Activated CD4-positive, alpha-beta memory T cell treated with anti-CD3 and anti-CD28 coated beads for 36 hours (primary cell): ENCODE measurements around the gene XIRP2. TPM values are rescaled to one million over a fixed set of nuclear protein-coding genes. Genes with fewer than 3 reads are reported as not detected.

Source experiments
- CTCF ChIA-PET: fragments of 350-600 bp; sonication (Branson Sonifier 250); formaldehyde crosslinking; loops from one replicate; lab custom pipeline; 2021; ENCODE audit warnings: antibody characterized with exemption, inconsistent platforms; lab: Charles Lee
- POLR2A ChIA-PET: fragments of 350-600 bp; sonication (Branson Sonifier 250); formaldehyde crosslinking; loops from one replicate; lab custom pipeline; 2021; ENCODE audit warnings: antibody characterized with exemption; lab: Charles Lee
- DNase-seq: peaks from one replicate; pipeline ENCODE4 v3.0.0-alpha.2; 2020
- H3K27ac Mint-ChIP-seq: one replicate; pipeline ENCODE4 v1.8.0; 2021; ENCODE audit warnings: mixed read lengths
- H3K27me3 Mint-ChIP-seq: one replicate; pipeline ENCODE4 v1.8.0; 2021; ENCODE audit warnings: mixed read lengths
- H3K36me3 Mint-ChIP-seq: one replicate; pipeline ENCODE4 v1.8.0; 2021; ENCODE audit warnings: mixed read lengths
- H3K4me1 Mint-ChIP-seq: one replicate; pipeline ENCODE4 v1.8.0; 2021; ENCODE audit warnings: low read depth, mixed read lengths
- H3K4me3 Mint-ChIP-seq: one replicate; pipeline ENCODE4 v1.8.0; 2021; ENCODE audit warnings: mild to moderate bottlenecking, mixed read lengths
- H3K9me3 Mint-ChIP-seq: one replicate; pipeline ENCODE4 v1.8.0; 2021; ENCODE audit warnings: mixed read lengths
- intact Hi-C: fragments of 100-400 bp; cut with micrococcal nuclease; formaldehyde crosslinking; loops from one replicate; pipeline ENCODE4 v1.15.1; 2023
- total RNA-seq, 2 experiments: library from RNA; stranded (reverse); gene quantifications; one replicate each; pipeline ENCODE4 v1.2.3, GENCODE V29; 2021

XIRP2 gene
- total RNA-seq, 2 experiments from 2014 or later, result not detected

GRCh38 chr2:166944909-166945308 is 56.6 kb downstream of the XIRP2 start:
- ChIA-PET POLR2A (no interaction called here), CTCF (no interaction called here)
- no peak overlapping the region for H3K4me3 Mint-ChIP-seq
- no peaks in the 10 kb centered on the region for H3K27me3 Mint-ChIP-seq
- intact Hi-C loops, result no loop called here
- H3K4me1 Mint-ChIP-seq, result no peaks in the 10 kb centered on the region
- DNase-seq, result no peak
- H3K36me3 Mint-ChIP-seq, result no peaks in the 10 kb centered on the region
- no peak overlapping the region for H3K27ac Mint-ChIP-seq
- no peaks in the 10 kb centered on the region for H3K9me3 Mint-ChIP-seq

GRCh38 chr2:166957686-166958085 is 69.4 kb downstream of the XIRP2 start:
- H3K27me3 Mint-ChIP-seq, result no peaks in the 10 kb centered on the region
- CTCF ChIA-PET, result no interaction called here
- no peaks in the 10 kb centered on the region for H3K36me3 Mint-ChIP-seq
- no peak for DNase-seq
- H3K27ac Mint-ChIP-seq, result no peak overlapping the region
- no peaks in the 10 kb centered on the region for H3K4me1 Mint-ChIP-seq
- POLR2A ChIA-PET, result no interaction called here
- peaks cover 2% of the 10 kb centered on the region for H3K9me3 Mint-ChIP-seq
- H3K4me3 Mint-ChIP-seq, result no peak overlapping the region
- intact Hi-C loops, result no loop called here

GRCh38 chr2:166958986-166959481 is 70.8 kb downstream of the XIRP2 start:
- Mint-ChIP-seq H3K27ac (no peak overlapping the region), H3K9me3 (peaks cover 2% of the 10 kb centered on the region), H3K4me1 (no peaks in the 10 kb centered on the region), H3K4me3 (no peak overlapping the region), H3K27me3 (no peaks in the 10 kb centered on the region), H3K36me3 (no peaks in the 10 kb centered on the region)
- intact Hi-C loops, result no loop called here
- ChIA-PET POLR2A (no interaction called here), CTCF (no interaction called here)
- no peak for DNase-seq

- CTCF ChIA-PET, result no interaction called here
- no peaks in the 10 kb centered on the region for H3K27me3 Mint-ChIP-seq
- intact Hi-C loops, result no loop called here
- H3K36me3 Mint-ChIP-seq, result no peaks in the 10 kb centered on the region
- peaks cover 2% of the 10 kb centered on the region for H3K9me3 Mint-ChIP-seq
- no peak for DNase-seq
- no peaks in the 10 kb centered on the region for H3K4me1 Mint-ChIP-seq
- H3K4me3 Mint-ChIP-seq, result no peak overlapping the region
- POLR2A ChIA-PET, result no interaction called here
- no peak overlapping the region for H3K27ac Mint-ChIP-seq
Observed at GRCh38 chr2:166959556-166959955, 71.3 kb downstream of the XIRP2 start.

GRCh38 chr2:166960702-166961270 is 72.5 kb downstream of the XIRP2 start:
- Mint-ChIP-seq H3K27me3 (no peaks in the 10 kb centered on the region), H3K27ac (no peak overlapping the region), H3K9me3 (no peaks in the 10 kb centered on the region), H3K4me1 (no peaks in the 10 kb centered on the region), H3K4me3 (no peak overlapping the region), H3K36me3 (no peaks in the 10 kb centered on the region)
- DNase-seq, result no peak
- intact Hi-C loops, result no loop called here
- ChIA-PET CTCF (no interaction called here), POLR2A (no interaction called here)

GRCh38 chr2:166961933-166962332 is 73.7 kb downstream of the XIRP2 start:
- POLR2A ChIA-PET, result no interaction called here
- intact Hi-C loops, result no loop called here

GRCh38 chr2:166969486-166969885 is 81.2 kb downstream of the XIRP2 start:
- Mint-ChIP-seq H3K4me3 (no peak overlapping the region), H3K27me3 (no peaks in the 10 kb centered on the region), H3K27ac (no peak overlapping the region), H3K4me1 (no peaks in the 10 kb centered on the region), H3K9me3 (no peaks in the 10 kb centered on the region), H3K36me3 (no peaks in the 10 kb centered on the region)
- CTCF ChIA-PET, result no interaction called here
- intact Hi-C loops, result no loop called here
- no peak for DNase-seq
- POLR2A ChIA-PET, result no interaction called here

More at GRCh38 chr2:166961933-166962332, 73.7 kb downstream of the XIRP2 start:
- DNase-seq, result no peak
- Mint-ChIP-seq H3K36me3 (no peaks in the 10 kb centered on the region), H3K27ac (no peak overlapping the region), H3K9me3 (no peaks in the 10 kb centered on the region), H3K4me1 (no peaks in the 10 kb centered on the region), H3K4me3 (no peak overlapping the region), H3K27me3 (no peaks in the 10 kb centered on the region)
- CTCF ChIA-PET, result no interaction called here

- Mint-ChIP-seq H3K27me3 (no peaks in the 10 kb centered on the region), H3K4me1 (no peaks in the 10 kb centered on the region), H3K36me3 (no peaks in the 10 kb centered on the region), H3K9me3 (no peaks in the 10 kb centered on the region), H3K27ac (no peak overlapping the region), H3K4me3 (no peak overlapping the region)
- POLR2A ChIA-PET, result no interaction called here
- intact Hi-C loops, result no loop called here
- CTCF ChIA-PET, result no interaction called here
- no peak for DNase-seq
Observed at GRCh38 chr2:166972002-166972401, 83.7 kb downstream of the XIRP2 start.

- intact Hi-C loops, result no loop called here
- H3K9me3 Mint-ChIP-seq, result no peaks in the 10 kb centered on the region
- H3K27me3 Mint-ChIP-seq, result no peaks in the 10 kb centered on the region
- no peaks in the 10 kb centered on the region for H3K4me1 Mint-ChIP-seq
- POLR2A ChIA-PET, result no interaction called here
- no peak for DNase-seq
- CTCF ChIA-PET, result no interaction called here
- H3K36me3 Mint-ChIP-seq, result no peaks in the 10 kb centered on the region
- no peak overlapping the region for H3K4me3 Mint-ChIP-seq
- no peak overlapping the region for H3K27ac Mint-ChIP-seq
Observed at GRCh38 chr2:166972418-166972817, 84.1 kb downstream of the XIRP2 start.

- no peak for DNase-seq
- H3K4me1 Mint-ChIP-seq, result no peaks in the 10 kb centered on the region
- H3K9me3 Mint-ChIP-seq, result peaks cover 6% of the 10 kb centered on the region
- H3K27me3 Mint-ChIP-seq, result no peaks in the 10 kb centered on the region
- no peaks in the 10 kb centered on the region for H3K36me3 Mint-ChIP-seq
- POLR2A ChIA-PET, result no interaction called here
- CTCF ChIA-PET, result no interaction called here
- H3K4me3 Mint-ChIP-seq, result no peak overlapping the region
- intact Hi-C loops, result no loop called here
- no peak overlapping the region for H3K27ac Mint-ChIP-seq
Observed at GRCh38 chr2:166984188-166984587, 95.9 kb downstream of the XIRP2 start.

- peaks cover 6% of the 10 kb centered on the region for H3K9me3 Mint-ChIP-seq
- DNase-seq, result no peak
- no peaks in the 10 kb centered on the region for H3K36me3 Mint-ChIP-seq
- no peaks in the 10 kb centered on the region for H3K4me1 Mint-ChIP-seq
- intact Hi-C loops, result no loop called here
- ChIA-PET POLR2A (no interaction called here), CTCF (no interaction called here)
- no peak overlapping the region for H3K4me3 Mint-ChIP-seq
- no peak overlapping the region for H3K27ac Mint-ChIP-seq
- H3K27me3 Mint-ChIP-seq, result no peaks in the 10 kb centered on the region
Observed at GRCh38 chr2:166984797-166985196, 96.5 kb downstream of the XIRP2 start.

- no peak for DNase-seq
- Mint-ChIP-seq H3K4me3 (no peak overlapping the region), H3K27me3 (no peaks in the 10 kb centered on the region), H3K36me3 (no peaks in the 10 kb centered on the region), H3K27ac (no peak overlapping the region), H3K9me3 (no peaks in the 10 kb centered on the region), H3K4me1 (no peaks in the 10 kb centered on the region)
- CTCF ChIA-PET, result no interaction called here
- intact Hi-C loops, result no loop called here
- POLR2A ChIA-PET, result no interaction called here
Observed at GRCh38 chr2:166994588-166995336, 106.5 kb downstream of the XIRP2 start.

- H3K36me3 Mint-ChIP-seq, result no peaks in the 10 kb centered on the region
- POLR2A ChIA-PET, result no interaction called here
- intact Hi-C loops, result no loop called here
- H3K9me3 Mint-ChIP-seq, result no peaks in the 10 kb centered on the region
- DNase-seq, result no peak
- no peak overlapping the region for H3K27ac Mint-ChIP-seq
- no peaks in the 10 kb centered on the region for H3K4me1 Mint-ChIP-seq
- CTCF ChIA-PET, result no interaction called here
- H3K27me3 Mint-ChIP-seq, result no peaks in the 10 kb centered on the region
- no peak overlapping the region for H3K4me3 Mint-ChIP-seq
Observed at GRCh38 chr2:166996465-166996864, 108.2 kb downstream of the XIRP2 start.
